Neutrophil (primary cell): Measurements from ENCODE around the gene ST8SIA5.

ENCODE experiments used
- H3K27ac ChIP-seq: fragments of 200-600 bp; sonication (generic); 2 replicates; pipeline ENCODE4 v1.5.1; 2016; ENCODE audit warnings: mild to moderate bottlenecking, moderate library complexity
- H3K27me3 ChIP-seq: fragments of 200-600 bp; sonication (generic); 2 replicates; pipeline ENCODE4 v1.6.0; 2016; ENCODE audit warnings: mild to moderate bottlenecking
- H3K36me3 ChIP-seq: fragments of 200-600 bp; sonication (generic); 2 replicates; pipeline ENCODE4 v1.5.1; 2017
- H3K4me1 ChIP-seq, 2 experiments: fragments of 200-600 bp in 1 of 2; sonication (generic) in 1 of 2; 1 replicate in 1 of 2; 2 replicates in 1 of 2; pipeline versions ENCODE4 v1.5.1 to v1.6.1; 2013 to 2016; ENCODE audit warnings: low read depth in 1 of 2, low read length in 1 of 2, mild to moderate bottlenecking in 1 of 2, moderate library complexity in 1 of 2; ENCODE audit not compliant: control insufficient read depth in 1 of 2, insufficient read depth in 1 of 2
- H3K4me3 ChIP-seq, 2 experiments: fragments of 200-600 bp in 1 of 2; sonication (generic) in 1 of 2; 1 replicate in 1 of 2; 2 replicates in 1 of 2; pipeline ENCODE4 v1.5.1; 2013 to 2016; ENCODE audit warnings: low read depth in 1 of 2, low read length in 1 of 2, mild to moderate bottlenecking in 1 of 2, moderate library complexity in 1 of 2
- H3K9me3 ChIP-seq: fragments of 200-600 bp; sonication (generic); 2 replicates; pipeline ENCODE4 v1.5.1; 2016
- TF ChIP-seq, protein P1 (sequence below): fragments of 200-600 bp; sonication (generic); IDR thresholded peaks from 2 replicates; pipeline ENCODE4 v1.5.1; 2016; ENCODE audit warnings: antibody characterized with exemption

ST8SIA5 gene

DNA sequence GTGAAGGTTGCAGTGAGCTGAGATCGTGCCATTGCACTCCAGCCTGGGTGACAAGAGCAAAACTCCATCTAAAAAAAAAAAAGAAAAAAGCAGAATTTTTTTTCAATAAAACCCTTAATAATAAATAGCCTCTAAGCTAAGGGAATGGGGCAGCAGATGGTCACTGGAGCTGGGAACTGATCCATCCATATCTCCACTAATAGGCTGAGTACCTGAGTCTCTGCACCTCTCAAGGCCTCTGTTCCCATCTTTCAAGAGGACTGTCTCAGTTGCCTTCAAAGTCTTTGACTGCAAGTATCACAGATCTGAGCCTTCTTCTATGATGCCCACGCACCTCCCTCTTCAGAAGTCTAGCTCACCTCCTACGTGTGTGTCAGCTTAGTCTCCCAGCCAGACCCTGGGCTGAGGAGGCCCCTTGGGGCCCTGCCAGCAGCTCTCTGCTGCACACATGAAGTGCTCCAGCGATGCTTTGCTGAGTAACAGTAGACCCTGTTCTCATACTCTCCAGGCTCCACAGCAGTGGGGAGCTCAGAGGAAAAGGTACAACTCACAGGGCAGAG is 32.9 kb downstream of the ST8SIA5 start:
- TF ChIP-seq, protein P1, sequence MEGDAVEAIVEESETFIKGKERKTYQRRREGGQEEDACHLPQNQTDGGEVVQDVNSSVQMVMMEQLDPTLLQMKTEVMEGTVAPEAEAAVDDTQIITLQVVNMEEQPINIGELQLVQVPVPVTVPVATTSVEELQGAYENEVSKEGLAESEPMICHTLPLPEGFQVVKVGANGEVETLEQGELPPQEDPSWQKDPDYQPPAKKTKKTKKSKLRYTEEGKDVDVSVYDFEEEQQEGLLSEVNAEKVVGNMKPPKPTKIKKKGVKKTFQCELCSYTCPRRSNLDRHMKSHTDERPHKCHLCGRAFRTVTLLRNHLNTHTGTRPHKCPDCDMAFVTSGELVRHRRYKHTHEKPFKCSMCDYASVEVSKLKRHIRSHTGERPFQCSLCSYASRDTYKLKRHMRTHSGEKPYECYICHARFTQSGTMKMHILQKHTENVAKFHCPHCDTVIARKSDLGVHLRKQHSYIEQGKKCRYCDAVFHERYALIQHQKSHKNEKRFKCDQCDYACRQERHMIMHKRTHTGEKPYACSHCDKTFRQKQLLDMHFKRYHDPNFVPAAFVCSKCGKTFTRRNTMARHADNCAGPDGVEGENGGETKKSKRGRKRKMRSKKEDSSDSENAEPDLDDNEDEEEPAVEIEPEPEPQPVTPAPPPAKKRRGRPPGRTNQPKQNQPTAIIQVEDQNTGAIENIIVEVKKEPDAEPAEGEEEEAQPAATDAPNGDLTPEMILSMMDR: no peak
- Histone ChIP-seq H3K36me3 (no peaks in the 10 kb centered on the region), H3K27ac (no peak overlapping the region), H3K4me1 (no peaks in the 10 kb centered on the region), H3K27me3 (no peaks in the 10 kb centered on the region), H3K9me3 (no peaks in the 10 kb centered on the region), H3K4me3 (no peak overlapping the region)

DNA sequence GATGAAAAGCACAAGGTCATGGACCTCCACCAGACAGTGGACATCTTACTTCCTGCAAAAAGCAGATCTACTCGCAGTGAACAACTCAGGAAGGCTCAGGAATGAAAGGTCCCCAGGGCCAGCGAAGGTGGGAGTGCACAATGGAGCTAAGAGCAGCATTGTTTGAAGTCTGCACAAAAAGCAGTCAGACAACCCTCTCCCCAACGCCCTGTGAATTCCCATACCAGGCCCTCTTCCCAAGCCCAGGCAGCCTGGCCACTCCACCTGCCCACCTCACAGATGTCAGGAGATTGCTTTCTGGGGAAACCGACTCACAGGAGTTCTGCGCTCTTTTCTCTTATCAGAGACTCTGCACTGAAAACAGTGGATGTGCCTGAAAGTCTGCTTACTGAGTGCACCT is 34.8 kb downstream of the ST8SIA5 start:
- H3K27ac ChIP-seq: no peak overlapping the region
- no peaks in the 10 kb centered on the region for H3K27me3 ChIP-seq
- H3K9me3 ChIP-seq: no peaks in the 10 kb centered on the region
- no peak overlapping the region for H3K4me3 ChIP-seq
- H3K36me3 ChIP-seq: no peaks in the 10 kb centered on the region
- TF ChIP-seq, protein P1: no peak
- no peaks in the 10 kb centered on the region for H3K4me1 ChIP-seq

DNA sequence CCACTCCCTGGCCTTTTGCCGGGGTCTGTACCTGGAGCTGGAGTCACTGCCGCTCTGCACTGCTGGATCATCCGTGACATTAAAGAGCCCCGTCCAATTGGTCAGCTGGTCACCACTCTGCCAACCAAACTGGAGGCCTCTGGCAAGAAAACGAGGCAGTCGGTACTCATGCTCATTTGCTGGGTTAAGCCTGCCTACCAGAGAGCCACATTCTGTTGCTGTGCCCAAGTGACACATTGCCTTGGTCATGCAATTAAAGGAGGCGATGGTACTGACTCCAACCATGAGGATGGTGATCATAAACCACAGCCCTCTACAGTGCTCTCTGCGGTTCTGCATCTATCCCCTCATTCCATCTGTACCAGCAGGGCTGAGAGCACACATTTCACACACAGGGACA is 35.5 kb downstream of the ST8SIA5 start:
- Histone ChIP-seq H3K36me3 (no peaks in the 10 kb centered on the region), H3K4me3 (no peak overlapping the region), H3K9me3 (no peaks in the 10 kb centered on the region), H3K27ac (no peak overlapping the region), H3K27me3 (no peaks in the 10 kb centered on the region), H3K4me1 (no peaks in the 10 kb centered on the region)
- TF ChIP-seq, protein P1: no peak

DNA sequence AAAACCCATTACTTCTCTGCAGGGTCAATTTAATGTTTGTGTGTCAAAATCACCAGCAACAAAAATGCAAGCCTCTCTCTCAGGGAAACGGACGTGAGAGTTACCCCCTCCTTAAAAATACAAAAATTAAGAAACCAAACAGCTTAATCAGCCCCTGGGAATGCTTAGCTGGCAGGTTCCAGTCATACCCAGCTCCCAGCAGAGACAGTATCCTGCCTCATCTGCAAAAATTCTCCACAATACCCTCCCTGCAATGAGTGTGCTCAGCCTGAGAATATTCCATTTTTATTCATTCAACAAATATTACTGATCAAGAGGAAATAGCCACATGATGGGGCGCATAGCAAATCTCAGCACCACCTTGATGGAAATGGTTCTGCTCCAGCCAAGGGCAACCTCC is 36.3 kb downstream of the ST8SIA5 start:
- Histone ChIP-seq H3K36me3 (no peaks in the 10 kb centered on the region), H3K27ac (no peak overlapping the region), H3K9me3 (no peaks in the 10 kb centered on the region), H3K4me1 (no peaks in the 10 kb centered on the region), H3K4me3 (no peak overlapping the region), H3K27me3 (no peaks in the 10 kb centered on the region)
- TF ChIP-seq, protein P1: no peak

DNA sequence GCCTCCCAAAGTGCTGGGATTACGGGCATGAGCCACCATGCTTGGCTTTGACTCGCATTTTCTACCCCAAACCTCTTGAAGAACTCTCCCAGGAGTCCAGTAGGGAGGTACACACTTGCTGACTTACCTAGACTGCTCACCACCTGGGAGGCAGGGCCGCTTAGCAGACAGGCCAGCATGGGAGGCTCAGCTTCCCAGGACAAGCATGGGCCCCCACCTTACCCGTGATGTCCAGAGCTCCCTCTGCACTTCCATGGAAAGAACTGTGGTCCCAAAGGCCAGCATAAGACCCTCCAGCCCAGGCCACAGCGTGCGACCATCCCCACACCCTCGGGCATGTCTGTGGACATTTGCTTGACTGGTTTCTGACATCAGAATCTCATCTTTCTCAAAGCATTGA is 36.8 kb downstream of the ST8SIA5 start:
- Histone ChIP-seq H3K4me1 (no peaks in the 10 kb centered on the region), H3K36me3 (no peaks in the 10 kb centered on the region), H3K27me3 (no peaks in the 10 kb centered on the region), H3K4me3 (no peak overlapping the region), H3K9me3 (no peaks in the 10 kb centered on the region), H3K27ac (no peak overlapping the region)
- TF ChIP-seq, protein P1: no peak

DNA sequence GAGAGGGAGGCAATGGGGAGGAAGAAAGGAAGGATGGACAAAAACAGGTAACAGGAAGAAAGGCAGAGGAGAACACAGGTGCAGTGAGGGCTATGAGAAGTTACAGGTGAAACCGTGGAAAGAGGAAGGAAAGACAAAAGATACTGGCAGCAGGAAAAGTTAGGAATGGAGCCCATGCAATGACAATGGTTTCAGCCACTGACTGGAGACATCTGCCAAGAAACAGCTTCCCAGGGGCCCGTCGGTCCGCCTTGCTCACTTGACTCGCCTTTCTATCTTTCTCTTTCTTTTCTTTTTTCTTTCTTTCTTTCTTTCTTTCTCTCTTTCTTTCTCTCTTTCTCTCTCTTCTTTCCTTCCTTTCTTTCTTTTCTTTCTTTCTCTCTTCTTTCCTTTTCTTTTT is 37.5 kb downstream of the ST8SIA5 start:
- Histone ChIP-seq H3K9me3 (no peaks in the 10 kb centered on the region), H3K4me1 (no peaks in the 10 kb centered on the region), H3K36me3 (no peaks in the 10 kb centered on the region), H3K4me3 (no peak overlapping the region), H3K27me3 (no peaks in the 10 kb centered on the region), H3K27ac (no peak overlapping the region)
- TF ChIP-seq, protein P1: no peak
